Hepatocyte (in vitro differentiated cells): ENCODE measurements around the gene DMAC2. TPM values are rescaled to one million over a fixed set of nuclear protein-coding genes. Genes with fewer than 3 reads are reported as not detected.

Experiments used
- DNase-seq: peaks from one replicate; pipeline ENCODE4 v3.0.0-alpha.2; 2016; ENCODE audit warnings: low spot score
- H2AFZ ChIP-seq: fragments of 200-600 bp; sonication (generic); 2 replicates; pipeline ENCODE4 v1.6.0; 2016; ENCODE audit warnings: antibody characterized with exemption, mild to moderate bottlenecking
- H3K27ac ChIP-seq: fragments of 200-600 bp; sonication (generic); 2 replicates; pipeline ENCODE4 v1.5.1; 2016; ENCODE audit warnings: mild to moderate bottlenecking
- H3K27me3 ChIP-seq: fragments of 200-600 bp; sonication (generic); 2 replicates; pipeline ENCODE4 v1.6.1; 2016
- H3K36me3 ChIP-seq: fragments of 200-600 bp; sonication (generic); replicated peaks from 2 replicates; pipeline ENCODE4 v1.5.1; 2016; ENCODE audit warnings: low read depth; ENCODE audit not compliant: insufficient read depth
- H3K4me1 ChIP-seq: fragments of 200-600 bp; sonication (generic); 2 replicates; pipeline ENCODE4 v1.5.1; 2016; ENCODE audit warnings: mild to moderate bottlenecking, moderate library complexity; ENCODE audit not compliant: insufficient read depth
- H3K4me2 ChIP-seq: fragments of 200-600 bp; sonication (generic); 2 replicates; pipeline ENCODE4 v1.6.0; 2016
- H3K4me3 ChIP-seq: fragments of 200-600 bp; sonication (generic); 2 replicates; pipeline ENCODE4 v1.5.1; 2016; ENCODE audit warnings: mild to moderate bottlenecking
- H3K79me2 ChIP-seq: fragments of 200-600 bp; sonication (generic); 2 replicates; pipeline ENCODE4 v1.6.0; 2017; ENCODE audit warnings: mild to moderate bottlenecking
- H3K9me2 ChIP-seq: fragments of 200-600 bp; sonication (generic); replicated peaks from 2 replicates; pipeline ENCODE4 v1.6.0; 2017; ENCODE audit warnings: mild to moderate bottlenecking; ENCODE audit not compliant: insufficient read depth
- H3K9me3 ChIP-seq: fragments of 200-600 bp; sonication (generic); 2 replicates; pipeline ENCODE4 v1.5.1; 2016; ENCODE audit warnings: low read depth, mild to moderate bottlenecking
- H4K20me1 ChIP-seq: fragments of 200-600 bp; sonication (generic); 2 replicates; pipeline ENCODE4 v1.6.0; 2016; ENCODE audit warnings: mild to moderate bottlenecking; ENCODE audit not compliant: insufficient read depth, poor library complexity, severe bottlenecking
- CTCF ChIP-seq: fragments of 200-600 bp; sonication (generic); IDR thresholded peaks from 2 replicates; pipeline ENCODE4 v1.5.1; 2016; ENCODE audit warnings: antibody characterized with exemption, mild to moderate bottlenecking; ENCODE audit not compliant: poor library complexity
- EZH2 ChIP-seq: fragments of 200-600 bp; sonication (generic); IDR thresholded peaks from 2 replicates; pipeline ENCODE4 v1.6.1; 2016; ENCODE audit warnings: antibody characterized with exemption, mild to moderate bottlenecking, borderline replicate concordance
- EZH2phosphoT487 ChIP-seq: fragments of 200-600 bp; sonication (generic); IDR thresholded peaks from one replicate; pipeline ENCODE4 v1.6.1; 2018; ENCODE audit warnings: antibody characterized with exemption, mild to moderate bottlenecking, low read depth, moderate library complexity; ENCODE audit not compliant: unreplicated experiment, severe bottlenecking
- WGBS: methylation state at CpG from one replicate; pipeline ENCODE4 v1.1.6; 2016; ENCODE audit warnings: low lambda C conversion rate; ENCODE audit errors: missing lambda C conversion rate; 5-methylcytosine and 5-hydroxymethylcytosine counted together
- polyA plus RNA-seq: library from polyadenylated mRNA; unstranded; fragments of >200 nt; fragmentation: Nextera tagmentation; extraction: Ambion mirVana; gene quantifications from 2 replicates; pipeline ENCODE4 v1.2.1, GENCODE V29; 2016
- total RNA-seq: library from RNA; depleted of rRNA; stranded (reverse); fragments of >200 nt; gene quantifications from 2 replicates; pipeline ENCODE4 v1.2.3, GENCODE V29; 2014

The DMAC2 gene
- total and polyA plus RNA-seq, 2 experiments from 2014 or later = 54.7 to 66.8 TPM

DNA sequence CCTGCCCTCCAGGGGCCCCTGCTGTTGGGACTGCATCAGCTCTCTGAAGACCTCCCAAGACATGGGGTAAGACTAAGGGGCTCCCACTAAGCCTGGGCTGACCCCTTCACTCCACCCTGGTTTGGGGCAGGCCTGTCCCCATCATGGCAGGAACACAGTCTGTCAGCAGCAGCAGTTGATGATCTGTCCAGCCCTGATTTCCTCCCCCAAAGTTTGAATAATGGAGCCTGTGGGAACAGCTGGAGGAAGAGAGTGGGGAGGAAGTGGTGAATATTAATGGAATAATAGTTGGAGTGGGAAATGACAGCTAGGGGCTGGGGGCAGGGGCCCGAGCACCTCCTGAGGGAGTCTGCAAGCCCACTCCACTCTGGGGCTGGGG, 11.2 kb downstream of the DMAC2 start:
- Histone ChIP-seq H3K4me3 (peak overlapping the region; percentile 32), H2AFZ (no peak overlapping the region), H3K27ac (peak overlapping the region; percentile 97), H3K4me1 (peaks cover 25% of the 10 kb centered on the region), H3K79me2 (peaks cover 41% of the 10 kb centered on the region), H3K9me3 (no peaks in the 10 kb centered on the region), H3K27me3 (no peaks in the 10 kb centered on the region), H3K4me2 (peak overlapping the region; percentile 96), H3K9me2 (no peaks in the 10 kb centered on the region), H3K36me3 (no peaks in the 10 kb centered on the region), H4K20me1 (no peaks in the 10 kb centered on the region)
- TF ChIP-seq EZH2 (no peak), EZH2phosphoT487 (no peak), CTCF (no peak)
- DNase-seq = no peak
- WGBS = 89% methylated on average over 1 of the region's 1 CpG

DNA sequence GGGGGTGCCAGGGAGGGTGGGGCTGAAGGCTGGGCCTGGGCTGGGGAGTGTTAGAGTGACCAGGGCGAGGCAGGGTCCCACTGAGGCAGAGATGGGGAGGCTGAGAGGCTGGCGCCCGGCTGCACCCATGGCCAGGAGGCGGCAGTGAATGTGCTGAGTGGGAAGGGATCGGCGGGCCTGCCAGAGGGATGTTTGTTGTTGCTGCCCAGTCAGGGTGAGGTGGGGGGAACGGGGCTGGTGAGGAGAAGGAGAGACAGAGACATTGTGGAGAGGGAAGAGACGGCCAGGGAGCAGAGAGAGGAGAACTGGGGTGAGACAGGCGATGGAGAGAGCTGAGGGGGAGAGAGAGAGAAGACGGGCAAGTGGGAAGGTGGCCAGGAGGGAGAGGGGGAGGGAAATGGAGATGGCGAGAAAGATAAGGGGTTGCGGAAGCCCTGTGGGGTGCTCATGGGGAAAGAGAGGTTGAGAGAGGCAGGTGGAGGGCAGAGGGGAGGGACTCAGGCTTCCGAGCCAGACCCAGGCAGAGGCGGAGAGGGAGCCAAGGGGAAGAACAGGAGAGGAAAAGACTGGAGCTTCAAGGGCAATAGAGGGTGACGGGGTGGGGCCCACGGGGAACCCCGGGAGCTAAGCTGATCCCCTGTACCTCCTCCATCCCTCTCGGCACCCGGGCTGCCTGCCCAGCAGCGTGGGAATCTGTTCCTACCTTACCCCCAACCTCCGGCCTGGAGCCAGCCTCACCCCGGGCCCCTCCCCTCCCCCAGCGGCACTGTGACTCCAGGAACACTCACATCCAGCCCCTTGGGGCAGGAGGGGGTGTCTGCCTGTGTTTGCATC, 11.8 kb downstream of the DMAC2 start:
- peak overlapping the region; percentile 96 for H3K4me2 ChIP-seq
- H4K20me1 ChIP-seq = no peaks in the 10 kb centered on the region
- H3K9me3 ChIP-seq = no peaks in the 10 kb centered on the region
- H3K36me3 ChIP-seq = no peaks in the 10 kb centered on the region
- no peaks in the 10 kb centered on the region for H3K27me3 ChIP-seq
- DNase-seq = peak; percentile 68
- peak overlapping the region; percentile 64 for H2AFZ ChIP-seq
- 12% methylated on average over 15 of the region's 23 CpGs for WGBS
- no peaks in the 10 kb centered on the region for H3K9me2 ChIP-seq
- peaks cover 41% of the 10 kb centered on the region for H3K79me2 ChIP-seq
- H3K4me3 ChIP-seq = peak overlapping the region; percentile 32
- H3K27ac ChIP-seq = peak overlapping the region; percentile 97
- peaks cover 25% of the 10 kb centered on the region for H3K4me1 ChIP-seq
- no peak for TF ChIP-seq EZH2phosphoT487
- peak; percentile 11 for TF ChIP-seq CTCF
- no peak for TF ChIP-seq EZH2

- Histone ChIP-seq H3K27me3 (no peaks in the 10 kb centered on the region), H3K36me3 (no peaks in the 10 kb centered on the region), H3K79me2 (peaks cover 41% of the 10 kb centered on the region), H3K4me1 (peaks cover 25% of the 10 kb centered on the region), H3K4me3 (peak within 1 kb of the TSS; percentile 35), H3K4me2 (peak within 1 kb of the TSS; percentile 96), H3K27ac (peak within 1 kb of the TSS; percentile 97), H2AFZ (peak within 1 kb of the TSS; percentile 64), H4K20me1 (no peaks in the 10 kb centered on the region), H3K9me2 (no peaks in the 10 kb centered on the region), H3K9me3 (no peaks in the 10 kb centered on the region)
- WGBS = 10% methylated on average over 11 of the region's 19 CpGs
- TF ChIP-seq EZH2phosphoT487 (no peak), CTCF (no peak), EZH2 (no peak)
- peak; percentile 96 for DNase-seq
Measured at GRCh38 chr19:41426952-41427646, 12.6 kb downstream of the DMAC2 start, which contains the start of gene B3GNT8. Gene B3GNT8, minus strand, starts transcription at chr19:41427374. Its CDS starts 596 bp downstream, at chr19:41426778.
